Right lobe of liver (tissue), 6 donors: Measurements from ENCODE around the gene SARNP. TPM values are rescaled to one million over a fixed set of nuclear protein-coding genes. Genes with fewer than 3 reads are reported as not detected.

Experiments
- ATAC-seq, 4 donors: fragments of 200-7000 bp; cut with Tn5 transposase; one replicate each; pipeline ENCODE4 v1.9.1; 2020; ENCODE audit warnings: mild to moderate bottlenecking in 4 of 4, moderate library complexity in 4 of 4
- DNase-seq, 3 donors: peaks; one replicate each; pipeline ENCODE4 v3.0.0-alpha.2; 2020
- H3K27ac ChIP-seq, 3 donors: fragments of 200-600 bp; one replicate each; pipeline ENCODE4 v1.8.0; 2022
- H3K27me3 ChIP-seq, 2 donors: fragments of 200-600 bp; one replicate each; pipeline ENCODE4 v1.8.0; 2022
- H3K36me3 ChIP-seq, 4 donors: fragments of 200-600 bp; sonication (generic) in 1 of 4; one replicate each; pipeline versions ENCODE4 v1.5.1 to v1.8.0; 2017 to 2022; ENCODE audit warnings: control low read depth in 1 of 4
- H3K4me1 ChIP-seq, 4 donors: fragments of 200-600 bp; sonication (generic) in 1 of 4; one replicate each; pipeline versions ENCODE4 v1.5.1 to v1.8.0; 2017 to 2022; ENCODE audit warnings: control low read depth in 1 of 4
- H3K4me3 ChIP-seq, 3 donors: fragments of 200-600 bp; one replicate each; pipeline ENCODE4 v1.8.0; 2022
- H3K9me3 ChIP-seq, 4 donors: fragments of 200-600 bp; sonication (generic) in 1 of 4; one replicate each; pipeline versions ENCODE4 v1.5.1 to v1.8.0; 2017 to 2022; ENCODE audit warnings: control low read depth in 1 of 4
- POLR2A ChIP-seq: fragments of 450-650 bp; IDR thresholded peaks from one replicate; pipeline ENCODE4 v1.6.1; 2017; ENCODE audit warnings: antibody characterized with exemption, mild to moderate bottlenecking
- WGBS: methylation state at CpG from one replicate; pipeline ENCODE4 v1.1.6; 2018; ENCODE audit warnings: low coverage, low lambda C conversion rate; ENCODE audit not compliant: insufficient coverage; ENCODE audit errors: missing lambda C conversion rate; 5-methylcytosine and 5-hydroxymethylcytosine counted together
- intact Hi-C, 2 donors: fragments of 100-400 bp; cut with DNase I; formaldehyde crosslinking; loops; one replicate each; pipeline versions ENCODE4 v1.11.2 to v1.14.1; 2022
- total RNA-seq, 6 experiments: library from RNA; depleted of rRNA in 2 of 6; stranded (reverse); fragments of >200 nt in 2 of 6; fragmentation: NEBNext Ultra II Directional in 3 of 6; extraction: Animal tissue kit (Norgen Biotek cat#: 25700) in 3 of 6; gene quantifications; one replicate each; pipeline versions ENCODE4 v1.1.0 to v1.2.4, GENCODE V29; 2016 to 2023
- TF ChIP-seq, protein P1 (sequence below), 4 donors: fragments of 200-600 bp in 3 of 4; fragments of 450-650 bp in 1 of 4; IDR thresholded peaks; one replicate each; pipeline versions ENCODE4 v1.5.1 to v1.8.0; 2016 to 2022; ENCODE audit warnings: antibody characterized with exemption in 4 of 4, mild to moderate bottlenecking in 2 of 4
- donor health status: DM: no; HTN: yes; CAD: no.
- donor health status: DM: no; HTN: no; CAD: no.
- donor health status: DM: no; HTN: no; CAD: no.
- donor health status: DM: no; HTN: yes; CAD: no.
- donor health status: DM: no; HTN: yes; CAD: no.

SARNP gene
- total RNA-seq, 6 experiments from 2014 or later: 11.3 to 22.3 (median 17.0) TPM

DNA sequence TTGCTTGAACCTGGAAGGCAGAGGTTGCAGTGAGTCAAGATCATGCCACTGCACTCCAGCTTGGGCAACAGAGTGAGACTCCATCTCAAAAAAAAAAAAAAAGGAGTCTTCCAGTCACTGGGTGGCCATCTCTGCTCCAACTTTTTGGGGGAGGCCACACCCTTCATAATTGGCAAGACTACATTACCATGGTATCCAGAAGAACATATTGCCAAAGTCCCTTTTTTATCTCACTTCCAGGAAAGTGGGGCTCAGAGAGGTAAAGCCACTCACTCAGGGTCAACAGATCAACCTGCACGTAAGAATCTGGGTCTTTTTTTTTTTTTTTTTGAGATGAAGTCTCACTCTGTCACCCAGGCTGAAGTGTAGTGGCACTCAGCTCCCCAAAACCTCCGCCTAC, 83.7 kb downstream of the SARNP start:
- Histone ChIP-seq H3K27me3 (no peaks in the 10 kb centered on the region), H3K4me3 (no peak overlapping the region), H3K36me3 (no peaks in the 10 kb centered on the region), H3K27ac (no peak overlapping the region), H3K9me3 (no peaks in the 10 kb centered on the region), H3K4me1 (peaks cover 0 to 18% (median 0%) of the 10 kb centered on the region in 4 donors)
- WGBS: 69% methylated on average over 2 of the region's 2 CpGs
- intact Hi-C loops: no loop called here
- no peak for ATAC-seq
- no peak for DNase-seq
- TF ChIP-seq, protein P1, sequence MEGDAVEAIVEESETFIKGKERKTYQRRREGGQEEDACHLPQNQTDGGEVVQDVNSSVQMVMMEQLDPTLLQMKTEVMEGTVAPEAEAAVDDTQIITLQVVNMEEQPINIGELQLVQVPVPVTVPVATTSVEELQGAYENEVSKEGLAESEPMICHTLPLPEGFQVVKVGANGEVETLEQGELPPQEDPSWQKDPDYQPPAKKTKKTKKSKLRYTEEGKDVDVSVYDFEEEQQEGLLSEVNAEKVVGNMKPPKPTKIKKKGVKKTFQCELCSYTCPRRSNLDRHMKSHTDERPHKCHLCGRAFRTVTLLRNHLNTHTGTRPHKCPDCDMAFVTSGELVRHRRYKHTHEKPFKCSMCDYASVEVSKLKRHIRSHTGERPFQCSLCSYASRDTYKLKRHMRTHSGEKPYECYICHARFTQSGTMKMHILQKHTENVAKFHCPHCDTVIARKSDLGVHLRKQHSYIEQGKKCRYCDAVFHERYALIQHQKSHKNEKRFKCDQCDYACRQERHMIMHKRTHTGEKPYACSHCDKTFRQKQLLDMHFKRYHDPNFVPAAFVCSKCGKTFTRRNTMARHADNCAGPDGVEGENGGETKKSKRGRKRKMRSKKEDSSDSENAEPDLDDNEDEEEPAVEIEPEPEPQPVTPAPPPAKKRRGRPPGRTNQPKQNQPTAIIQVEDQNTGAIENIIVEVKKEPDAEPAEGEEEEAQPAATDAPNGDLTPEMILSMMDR (IDR thresholded peaks at IDR 0.05): no peak
- TF ChIP-seq POLR2A: no peak

DNA sequence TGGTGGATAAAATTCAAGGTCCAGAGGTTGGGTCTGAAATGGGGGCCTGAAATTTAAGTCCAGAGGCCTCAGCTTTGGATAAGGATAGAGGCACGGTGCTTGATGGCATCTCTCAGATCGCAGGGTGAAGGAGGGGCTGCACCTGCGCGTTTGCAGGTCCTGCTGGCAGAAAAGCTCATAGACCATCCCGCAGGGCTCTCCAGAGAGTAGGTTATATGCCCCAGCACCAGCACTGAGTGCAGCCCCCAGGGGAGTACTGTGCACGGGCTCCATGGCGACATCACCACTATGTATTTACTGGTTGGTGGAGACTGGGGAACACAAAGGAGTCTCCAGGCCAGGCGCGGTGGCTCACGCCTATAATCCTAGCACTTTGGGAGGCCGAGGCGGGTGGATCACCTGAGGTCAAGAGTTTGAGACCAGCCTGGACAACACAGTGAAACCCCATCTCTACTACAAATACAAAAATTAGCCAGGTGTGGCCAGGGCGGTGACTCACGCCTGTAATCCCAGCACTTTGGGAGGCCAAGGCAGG, 84.4 kb downstream of the SARNP start:
- no peak for TF ChIP-seq POLR2A
- TF ChIP-seq, protein P1 (IDR thresholded peaks at IDR 0.05): no peak
- WGBS: 94% methylated on average over 2 of the region's 14 CpGs
- intact Hi-C loops: no loop called here

DNA sequence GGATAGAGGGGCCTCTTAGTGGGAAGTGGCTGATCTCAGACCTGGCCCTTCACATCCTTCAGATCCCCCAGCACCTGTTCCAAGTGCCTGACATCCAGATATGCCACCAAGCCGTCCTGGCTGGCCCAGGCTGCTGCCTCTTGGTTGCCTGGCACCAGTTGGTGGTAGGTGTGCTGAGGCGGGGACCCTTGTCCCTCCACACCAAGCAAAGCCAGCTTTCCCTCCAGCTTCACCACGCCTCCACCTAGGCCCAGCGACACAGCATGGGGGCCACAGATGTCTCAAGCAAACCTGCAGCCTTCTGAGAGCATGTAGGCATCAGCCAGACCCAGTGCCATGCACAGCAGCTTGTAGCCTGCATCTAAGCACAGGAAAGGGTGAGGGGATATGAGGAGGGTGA, 85.2 kb downstream of the SARNP start:
- no peak overlapping the region for H3K4me3 ChIP-seq
- DNase-seq: no peak
- H3K36me3 ChIP-seq: no peaks in the 10 kb centered on the region
- H3K4me1 ChIP-seq: peaks cover 0 to 16% (median 1%) of the 10 kb centered on the region in 4 donors
- H3K27ac ChIP-seq: no peak overlapping the region
- TF ChIP-seq POLR2A: no peak
- TF ChIP-seq, protein P1 (IDR thresholded peaks at IDR 0.05): no peak
- ATAC-seq: no peak
- 96% methylated on average over 3 of the region's 4 CpGs for WGBS
- H3K27me3 ChIP-seq: no peaks in the 10 kb centered on the region
- intact Hi-C loops: no loop called here
- no peaks in the 10 kb centered on the region for H3K9me3 ChIP-seq

More for the DNA sequence above, 84.4 kb downstream of the SARNP start:
- ATAC-seq: no peak
- Histone ChIP-seq H3K4me1 (peaks cover 0 to 12% (median 0%) of the 10 kb centered on the region in 4 donors), H3K36me3 (no peaks in the 10 kb centered on the region), H3K27ac (no peak overlapping the region), H3K9me3 (no peaks in the 10 kb centered on the region), H3K4me3 (no peak overlapping the region), H3K27me3 (no peaks in the 10 kb centered on the region)
- DNase-seq: no peak

DNA sequence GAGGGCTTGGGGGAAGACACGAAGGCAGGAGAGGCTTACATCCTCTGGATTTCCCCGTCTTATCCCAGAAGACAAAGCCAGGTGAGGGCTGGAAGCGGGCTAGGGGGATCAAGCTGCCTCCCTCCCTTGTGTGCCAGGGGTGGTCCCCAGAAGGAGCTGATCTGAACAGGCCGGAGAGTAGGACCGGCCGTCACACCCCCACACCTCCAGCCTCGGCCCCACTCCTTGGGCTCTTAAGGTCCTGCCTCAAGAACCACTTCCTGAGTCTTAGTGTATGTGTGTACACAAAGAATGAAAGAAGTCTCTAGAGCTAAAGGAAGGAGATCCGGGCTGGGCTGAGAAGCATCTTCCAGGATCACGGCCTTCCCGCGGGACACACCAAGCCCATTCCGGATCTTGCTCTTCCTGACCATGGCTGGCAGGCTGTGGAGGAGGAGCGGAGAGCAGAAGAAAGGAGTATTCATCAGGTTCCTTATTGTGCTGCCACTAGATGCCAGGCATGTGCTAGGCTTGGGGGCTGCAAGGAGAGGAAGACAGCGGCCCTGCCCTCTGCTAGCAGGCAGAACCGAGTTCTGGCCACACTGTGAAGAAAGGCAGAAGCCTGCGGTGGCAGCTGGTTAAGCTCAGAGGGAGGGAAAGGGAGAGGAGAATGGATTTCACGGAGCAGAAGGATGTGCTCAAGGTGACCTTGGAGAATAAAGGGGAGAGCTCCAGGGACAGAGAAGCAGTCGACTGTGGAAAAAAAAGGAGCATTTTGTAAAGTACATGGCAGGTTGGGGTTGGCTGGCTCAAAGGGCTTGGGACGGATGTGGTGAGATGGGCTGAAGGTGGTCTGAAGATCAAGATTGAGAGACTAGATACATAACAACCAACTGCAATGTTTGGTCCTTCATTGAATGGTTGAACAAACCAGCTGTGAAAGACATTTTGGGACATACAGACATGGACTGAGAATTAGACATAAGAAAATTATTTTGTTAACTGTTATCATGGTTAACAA, 87.4 kb downstream of the SARNP start:
- Histone ChIP-seq H3K9me3 (no peaks in the 10 kb centered on the region), H3K4me3 (peak overlapping the region; percentile 70 to 90 (median 87)), H3K27ac (peak overlapping the region; percentile 90 to 99 (median 97)), H3K27me3 (no peaks in the 10 kb centered on the region), H3K4me1 (peaks cover 0 to 18% (median 3%) of the 10 kb centered on the region in 4 donors), H3K36me3 (peaks cover 0 to 10% (median 0%) of the 10 kb centered on the region in 4 donors)
- WGBS: 41% methylated on average over 12 of the region's 19 CpGs
- peak in 1 of 3 donors; percentile 67 for DNase-seq
- intact Hi-C loops: no loop called here
- ATAC-seq: peak in 3 of 4 donors; percentile 1 to 4 (median 2)
- TF ChIP-seq, protein P1 (IDR thresholded peaks at IDR 0.05): no peak
- TF ChIP-seq POLR2A: peak; percentile 30
